HEK293 (cell line): Measurements from ENCODE around the gene NANOS3.

Source experiments
- EGR2 ChIP-seq: fragments of 450-650 bp; formaldehyde crosslinking; IDR thresholded peaks from 2 replicates; pipeline ENCODE4 v1.5.1; 2016; ENCODE audit warnings: low read depth, missing biosample characterization, missing genetic modification characterization
- GLIS1 ChIP-seq: fragments of 450-650 bp; formaldehyde crosslinking; IDR thresholded peaks from 2 replicates; pipeline ENCODE4 v1.5.1; 2016; ENCODE audit warnings: missing biosample characterization, missing genetic modification characterization
- GLIS2 ChIP-seq: fragments of 450-650 bp; formaldehyde crosslinking; IDR thresholded peaks from 2 replicates; pipeline ENCODE4 v1.5.1; 2016; ENCODE audit warnings: missing biosample characterization, missing genetic modification characterization
- IKZF3 ChIP-seq: fragments of 450-650 bp; IDR thresholded peaks from 2 replicates; pipeline ENCODE4 v1.5.0; 2018; ENCODE audit warnings: missing biosample characterization, mild to moderate bottlenecking, missing genetic modification characterization, moderate library complexity
- KLF1 ChIP-seq: fragments of 450-650 bp; formaldehyde crosslinking; IDR thresholded peaks from 2 replicates; pipeline ENCODE4 v1.5.1; 2016; ENCODE audit warnings: missing biosample characterization, missing genetic modification characterization
- ZBTB1 ChIP-seq: fragments of 450-650 bp; formaldehyde crosslinking; IDR thresholded peaks from 2 replicates; pipeline ENCODE4 v1.5.1; 2016; ENCODE audit warnings: missing biosample characterization, missing genetic modification characterization
- ZBTB20 ChIP-seq: fragments of 450-650 bp; formaldehyde crosslinking; IDR thresholded peaks from 2 replicates; pipeline ENCODE4 v1.5.1; 2016; ENCODE audit warnings: missing biosample characterization, missing genetic modification characterization
- ZBTB8A ChIP-seq: fragments of 450-650 bp; formaldehyde crosslinking; IDR thresholded peaks from 2 replicates; pipeline ENCODE4 v1.5.1; 2016; ENCODE audit warnings: missing biosample characterization, missing genetic modification characterization
- ZIC2 ChIP-seq: fragments of 450-650 bp; formaldehyde crosslinking; IDR thresholded peaks from 2 replicates; pipeline ENCODE4 v1.5.1; 2016; ENCODE audit warnings: missing biosample characterization, missing genetic modification characterization
- ZNF19 ChIP-seq: fragments of 450-650 bp; formaldehyde crosslinking; IDR thresholded peaks from 2 replicates; pipeline ENCODE4; 2016; ENCODE audit warnings: missing biosample characterization, missing genetic modification characterization, low read depth
- ZNF423 ChIP-seq: fragments of 450-650 bp; formaldehyde crosslinking; IDR thresholded peaks from 2 replicates; pipeline ENCODE4 v1.5.1; 2016; ENCODE audit warnings: missing biosample characterization, missing genetic modification characterization
- ZNF530 ChIP-seq: fragments of 450-650 bp; formaldehyde crosslinking; IDR thresholded peaks from 2 replicates; pipeline ENCODE4 v1.5.1; 2016; ENCODE audit warnings: low read depth, missing biosample characterization, missing genetic modification characterization
- ZNF548 ChIP-seq: fragments of 450-650 bp; formaldehyde crosslinking; IDR thresholded peaks from 2 replicates; pipeline ENCODE4 v1.5.1; 2016; ENCODE audit warnings: missing biosample characterization, missing genetic modification characterization
- ZNF777 ChIP-seq: fragments of 450-650 bp; formaldehyde crosslinking; IDR thresholded peaks from 2 replicates; pipeline ENCODE4 v1.5.1; 2017; ENCODE audit warnings: missing biosample characterization, missing genetic modification characterization, borderline replicate concordance
- ZNF792 ChIP-seq: fragments of 450-650 bp; formaldehyde crosslinking; IDR thresholded peaks from 2 replicates; pipeline ENCODE4 v1.5.1; 2016; ENCODE audit warnings: missing biosample characterization, missing genetic modification characterization
- ZSCAN23 ChIP-seq: fragments of 450-650 bp; formaldehyde crosslinking; IDR thresholded peaks from 2 replicates; pipeline ENCODE4 v1.5.1; 2016; ENCODE audit warnings: missing biosample characterization, missing genetic modification characterization
- ZSCAN30 ChIP-seq: fragments of 450-650 bp; IDR thresholded peaks from 2 replicates; pipeline ENCODE4 v1.5.1; 2018; ENCODE audit warnings: missing biosample characterization, mild to moderate bottlenecking, missing genetic modification characterization, moderate library complexity
- TF ChIP-seq, protein P1 (sequence below): fragments of 450-650 bp; formaldehyde crosslinking; IDR thresholded peaks from 2 replicates; pipeline ENCODE4 v1.5.1; 2016; ENCODE audit warnings: missing biosample characterization, missing genetic modification characterization
- TF ChIP-seq, protein P2 (sequence below): fragments of 450-650 bp; formaldehyde crosslinking; IDR thresholded peaks from 2 replicates; pipeline ENCODE4 v1.5.1; 2016; ENCODE audit warnings: missing biosample characterization, missing genetic modification characterization
- TF ChIP-seq, protein P3 (sequence below): fragments of 450-650 bp; formaldehyde crosslinking; IDR thresholded peaks from 2 replicates; pipeline ENCODE4 v1.5.1; 2016; ENCODE audit warnings: missing biosample characterization, missing genetic modification characterization
- TF ChIP-seq, protein P4 (sequence below): sonication (generic); formaldehyde crosslinking; IDR thresholded peaks from 2 replicates; pipeline ENCODE4 v1.8.1; 2022; ENCODE audit warnings: mild to moderate bottlenecking, moderate library complexity, missing genetic modification reagents
- TF ChIP-seq, protein P5 (sequence below): fragments of 450-650 bp; formaldehyde crosslinking; IDR thresholded peaks from 2 replicates; pipeline ENCODE4 v1.5.1; 2016; ENCODE audit warnings: missing biosample characterization, missing genetic modification characterization
- TF ChIP-seq, protein P6 (sequence below): fragments of 450-650 bp; formaldehyde crosslinking; IDR thresholded peaks from 2 replicates; pipeline ENCODE4 v1.5.1; 2016; ENCODE audit warnings: missing biosample characterization, missing genetic modification characterization
- TF ChIP-seq, protein P7 (sequence below): fragments of 450-650 bp; formaldehyde crosslinking; IDR thresholded peaks from 2 replicates; pipeline ENCODE4 v1.5.1; 2017; ENCODE audit warnings: missing biosample characterization, mild to moderate bottlenecking, missing genetic modification characterization, moderate library complexity
- TF ChIP-seq, protein P8 (sequence below): fragments of 450-650 bp; formaldehyde crosslinking; IDR thresholded peaks from 2 replicates; pipeline ENCODE4 v1.5.1; 2016; ENCODE audit warnings: missing biosample characterization, missing genetic modification characterization

Gene NANOS3

DNA sequence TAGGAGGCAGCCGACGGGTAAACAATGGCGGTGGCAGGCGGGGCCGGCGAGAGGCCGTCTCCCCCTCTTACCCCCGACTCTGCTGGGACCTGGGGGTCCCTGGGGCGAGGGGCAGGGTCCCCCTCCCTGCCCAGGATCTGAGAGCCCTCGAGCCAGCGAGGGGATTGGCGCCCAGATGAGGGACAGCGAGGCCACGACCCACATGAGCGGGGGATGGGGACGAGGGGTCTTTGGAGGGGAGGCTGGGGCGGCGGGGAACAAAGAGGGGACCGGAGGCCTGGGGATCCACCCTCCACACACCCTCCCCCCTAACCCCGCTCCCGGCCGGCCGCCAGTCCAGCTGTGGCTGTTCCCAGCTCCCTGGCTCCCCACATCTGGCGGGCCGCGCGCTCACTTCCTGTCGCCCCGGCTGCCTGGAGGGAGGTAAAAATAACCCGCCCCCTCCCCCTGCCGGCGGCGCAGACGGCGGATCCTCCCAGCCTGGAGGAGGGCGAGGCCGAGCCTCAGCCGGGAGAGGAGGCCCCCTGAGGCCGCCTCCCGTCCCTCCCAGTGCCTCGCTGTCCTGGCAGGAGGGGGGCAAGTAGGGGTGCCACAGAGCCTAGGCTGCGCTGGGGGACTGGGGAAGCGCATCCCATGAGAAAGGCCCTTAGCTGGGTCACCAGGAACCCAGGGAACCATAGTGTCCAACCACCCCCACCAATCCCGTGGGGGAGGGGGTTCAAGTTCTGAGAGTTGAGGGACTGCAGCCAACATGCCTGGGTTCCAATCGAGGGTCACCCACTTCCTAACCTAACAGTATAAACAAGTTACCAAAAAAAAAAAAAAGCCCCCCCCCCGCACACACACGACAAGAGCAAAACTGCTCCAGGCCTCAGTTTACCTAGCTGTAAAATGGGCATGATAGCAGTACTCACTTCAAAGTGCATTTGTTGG lies 29.3 kb upstream of the NANOS3 start (continued):
- TF ChIP-seq, protein P1, sequence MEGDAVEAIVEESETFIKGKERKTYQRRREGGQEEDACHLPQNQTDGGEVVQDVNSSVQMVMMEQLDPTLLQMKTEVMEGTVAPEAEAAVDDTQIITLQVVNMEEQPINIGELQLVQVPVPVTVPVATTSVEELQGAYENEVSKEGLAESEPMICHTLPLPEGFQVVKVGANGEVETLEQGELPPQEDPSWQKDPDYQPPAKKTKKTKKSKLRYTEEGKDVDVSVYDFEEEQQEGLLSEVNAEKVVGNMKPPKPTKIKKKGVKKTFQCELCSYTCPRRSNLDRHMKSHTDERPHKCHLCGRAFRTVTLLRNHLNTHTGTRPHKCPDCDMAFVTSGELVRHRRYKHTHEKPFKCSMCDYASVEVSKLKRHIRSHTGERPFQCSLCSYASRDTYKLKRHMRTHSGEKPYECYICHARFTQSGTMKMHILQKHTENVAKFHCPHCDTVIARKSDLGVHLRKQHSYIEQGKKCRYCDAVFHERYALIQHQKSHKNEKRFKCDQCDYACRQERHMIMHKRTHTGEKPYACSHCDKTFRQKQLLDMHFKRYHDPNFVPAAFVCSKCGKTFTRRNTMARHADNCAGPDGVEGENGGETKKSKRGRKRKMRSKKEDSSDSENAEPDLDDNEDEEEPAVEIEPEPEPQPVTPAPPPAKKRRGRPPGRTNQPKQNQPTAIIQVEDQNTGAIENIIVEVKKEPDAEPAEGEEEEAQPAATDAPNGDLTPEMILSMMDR = peak; percentile 79
- TF ChIP-seq ZNF548 (tag by site-specific recombination) (no peak), ZNF777 (no peak), ZNF792 (tag by site-specific recombination) (no peak), ZNF19 (tag by site-specific recombination) (0 out of 2 replicates have a peak, but pooled peaks have one; percentile 17), ZBTB1 (tag by site-specific recombination) (no peak), GLIS1 (peak; percentile 98), KLF1 (tag by site-specific recombination) (peak; percentile 77), ZNF530 (tag by site-specific recombination) (no peak), ZNF423 (tag by site-specific recombination) (peak; percentile 38), ZBTB20 (peak; percentile 43; the same call in 1 of the 2 replicates), GLIS2 (tag by site-specific recombination) (peak; percentile 98), ZSCAN23 (tag by site-specific recombination) (peak; percentile 82; the same call in 1 of the 2 replicates), IKZF3 (tag by site-specific recombination) (peak; percentile 97), ZBTB8A (peak; percentile 69; the same call in 1 of the 2 replicates), ZIC2 (peak; percentile 92), ZSCAN30 (tag by site-specific recombination) (peak; percentile 88), EGR2 (peak; percentile 26; the same call in 1 of the 2 replicates)
- TF ChIP-seq, protein P2, sequence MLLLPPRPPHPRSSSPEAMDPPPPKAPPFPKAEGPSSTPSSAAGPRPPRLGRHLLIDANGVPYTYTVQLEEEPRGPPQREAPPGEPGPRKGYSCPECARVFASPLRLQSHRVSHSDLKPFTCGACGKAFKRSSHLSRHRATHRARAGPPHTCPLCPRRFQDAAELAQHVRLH (tag by site-specific recombination) = peak; percentile 65; the same call in 1 of the 2 replicates
- TF ChIP-seq, protein P3, sequence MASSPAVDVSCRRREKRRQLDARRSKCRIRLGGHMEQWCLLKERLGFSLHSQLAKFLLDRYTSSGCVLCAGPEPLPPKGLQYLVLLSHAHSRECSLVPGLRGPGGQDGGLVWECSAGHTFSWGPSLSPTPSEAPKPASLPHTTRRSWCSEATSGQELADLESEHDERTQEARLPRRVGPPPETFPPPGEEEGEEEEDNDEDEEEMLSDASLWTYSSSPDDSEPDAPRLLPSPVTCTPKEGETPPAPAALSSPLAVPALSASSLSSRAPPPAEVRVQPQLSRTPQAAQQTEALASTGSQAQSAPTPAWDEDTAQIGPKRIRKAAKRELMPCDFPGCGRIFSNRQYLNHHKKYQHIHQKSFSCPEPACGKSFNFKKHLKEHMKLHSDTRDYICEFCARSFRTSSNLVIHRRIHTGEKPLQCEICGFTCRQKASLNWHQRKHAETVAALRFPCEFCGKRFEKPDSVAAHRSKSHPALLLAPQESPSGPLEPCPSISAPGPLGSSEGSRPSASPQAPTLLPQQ (tag by site-specific recombination) = peak; percentile 6; the same call in 1 of the 2 replicates
- TF ChIP-seq, protein P4, sequence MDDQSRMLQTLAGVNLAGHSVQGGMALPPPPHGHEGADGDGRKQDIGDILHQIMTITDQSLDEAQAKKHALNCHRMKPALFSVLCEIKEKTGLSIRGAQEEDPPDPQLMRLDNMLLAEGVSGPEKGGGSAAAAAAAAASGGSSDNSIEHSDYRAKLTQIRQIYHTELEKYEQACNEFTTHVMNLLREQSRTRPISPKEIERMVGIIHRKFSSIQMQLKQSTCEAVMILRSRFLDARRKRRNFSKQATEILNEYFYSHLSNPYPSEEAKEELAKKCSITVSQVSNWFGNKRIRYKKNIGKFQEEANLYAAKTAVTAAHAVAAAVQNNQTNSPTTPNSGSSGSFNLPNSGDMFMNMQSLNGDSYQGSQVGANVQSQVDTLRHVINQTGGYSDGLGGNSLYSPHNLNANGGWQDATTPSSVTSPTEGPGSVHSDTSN (CRISPR knock-in tag) = no peak
- TF ChIP-seq, protein P5, sequence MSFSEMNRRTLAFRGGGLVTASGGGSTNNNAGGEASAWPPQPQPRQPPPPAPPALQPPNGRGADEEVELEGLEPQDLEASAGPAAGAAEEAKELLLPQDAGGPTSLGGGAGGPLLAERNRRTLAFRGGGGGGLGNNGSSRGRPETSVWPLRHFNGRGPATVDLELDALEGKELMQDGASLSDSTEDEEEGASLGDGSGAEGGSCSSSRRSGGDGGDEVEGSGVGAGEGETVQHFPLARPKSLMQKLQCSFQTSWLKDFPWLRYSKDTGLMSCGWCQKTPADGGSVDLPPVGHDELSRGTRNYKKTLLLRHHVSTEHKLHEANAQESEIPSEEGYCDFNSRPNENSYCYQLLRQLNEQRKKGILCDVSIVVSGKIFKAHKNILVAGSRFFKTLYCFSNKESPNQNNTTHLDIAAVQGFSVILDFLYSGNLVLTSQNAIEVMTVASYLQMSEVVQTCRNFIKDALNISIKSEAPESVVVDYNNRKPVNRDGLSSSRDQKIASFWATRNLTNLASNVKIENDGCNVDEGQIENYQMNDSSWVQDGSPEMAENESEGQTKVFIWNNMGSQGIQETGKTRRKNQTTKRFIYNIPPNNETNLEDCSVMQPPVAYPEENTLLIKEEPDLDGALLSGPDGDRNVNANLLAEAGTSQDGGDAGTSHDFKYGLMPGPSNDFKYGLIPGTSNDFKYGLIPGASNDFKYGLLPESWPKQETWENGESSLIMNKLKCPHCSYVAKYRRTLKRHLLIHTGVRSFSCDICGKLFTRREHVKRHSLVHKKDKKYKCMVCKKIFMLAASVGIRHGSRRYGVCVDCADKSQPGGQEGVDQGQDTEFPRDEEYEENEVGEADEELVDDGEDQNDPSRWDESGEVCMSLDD (tag by site-specific recombination) = 0 out of 2 replicates have a peak, but pooled peaks have one; percentile 64
- TF ChIP-seq, protein P6, sequence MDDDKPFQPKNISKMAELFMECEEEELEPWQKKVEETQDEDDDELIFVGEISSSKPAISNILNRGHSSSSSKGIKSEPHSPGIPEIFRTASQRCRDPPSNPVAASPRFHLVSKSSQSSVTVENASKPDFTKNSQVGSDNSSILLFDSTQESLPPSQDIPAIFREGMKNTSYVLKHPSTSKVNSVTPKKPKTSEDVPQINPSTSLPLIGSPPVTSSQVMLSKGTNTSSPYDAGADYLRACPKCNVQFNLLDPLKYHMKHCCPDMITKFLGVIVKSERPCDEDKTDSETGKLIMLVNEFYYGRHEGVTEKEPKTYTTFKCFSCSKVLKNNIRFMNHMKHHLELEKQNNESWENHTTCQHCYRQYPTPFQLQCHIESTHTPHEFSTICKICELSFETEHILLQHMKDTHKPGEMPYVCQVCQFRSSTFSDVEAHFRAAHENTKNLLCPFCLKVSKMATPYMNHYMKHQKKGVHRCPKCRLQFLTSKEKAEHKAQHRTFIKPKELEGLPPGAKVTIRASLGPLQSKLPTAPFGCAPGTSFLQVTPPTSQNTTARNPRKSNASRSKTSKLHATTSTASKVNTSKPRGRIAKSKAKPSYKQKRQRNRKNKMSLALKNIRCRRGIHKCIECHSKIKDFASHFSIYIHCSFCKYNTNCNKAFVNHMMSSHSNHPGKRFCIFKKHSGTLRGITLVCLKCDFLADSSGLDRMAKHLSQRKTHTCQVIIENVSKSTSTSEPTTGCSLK (tag by site-specific recombination) = no peak
- TF ChIP-seq, protein P7, sequence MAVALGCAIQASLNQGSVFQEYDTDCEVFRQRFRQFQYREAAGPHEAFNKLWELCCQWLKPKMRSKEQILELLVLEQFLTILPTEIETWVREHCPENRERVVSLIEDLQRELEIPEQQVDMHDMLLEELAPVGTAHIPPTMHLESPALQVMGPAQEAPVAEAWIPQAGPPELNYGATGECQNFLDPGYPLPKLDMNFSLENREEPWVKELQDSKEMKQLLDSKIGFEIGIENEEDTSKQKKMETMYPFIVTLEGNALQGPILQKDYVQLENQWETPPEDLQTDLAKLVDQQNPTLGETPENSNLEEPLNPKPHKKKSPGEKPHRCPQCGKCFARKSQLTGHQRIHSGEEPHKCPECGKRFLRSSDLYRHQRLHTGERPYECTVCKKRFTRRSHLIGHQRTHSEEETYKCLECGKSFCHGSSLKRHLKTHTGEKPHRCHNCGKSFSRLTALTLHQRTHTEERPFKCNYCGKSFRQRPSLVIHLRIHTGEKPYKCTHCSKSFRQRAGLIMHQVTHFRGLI (tag by site-specific recombination) = 0 out of 2 replicates have a peak, but pooled peaks have one; percentile 21
- TF ChIP-seq, protein P8, sequence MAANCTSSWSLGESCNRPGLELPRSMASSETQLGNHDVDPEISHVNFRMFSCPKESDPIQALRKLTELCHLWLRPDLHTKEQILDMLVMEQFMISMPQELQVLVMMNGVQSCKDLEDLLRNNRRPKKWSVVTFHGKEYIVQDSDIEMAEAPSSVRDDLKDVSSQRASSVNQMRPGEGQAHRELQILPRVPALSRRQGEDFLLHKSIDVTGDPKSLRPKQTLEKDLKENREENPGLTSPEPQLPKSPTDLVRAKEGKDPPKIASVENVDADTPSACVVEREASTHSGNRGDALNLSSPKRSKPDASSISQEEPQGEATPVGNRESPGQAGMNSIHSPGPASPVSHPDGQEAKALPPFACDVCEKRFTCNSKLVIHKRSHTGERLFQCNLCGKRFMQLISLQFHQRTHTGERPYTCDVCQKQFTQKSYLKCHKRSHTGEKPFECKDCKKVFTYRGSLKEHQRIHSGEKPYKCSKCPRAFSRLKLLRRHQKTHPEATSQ = peak; percentile 46
